Left kidney (tissue), 2 donors: ENCODE data around the gene XRN2. TPM values are rescaled to one million over a fixed set of nuclear protein-coding genes. Genes with fewer than 3 reads are reported as not detected.
A peak's percentile ranks its signal among the peaks of the same experiment; 100 is the strongest.
"Not testable (repeated sequence)": the region's sequence is repeated elsewhere in the genome, so short reads cannot be mapped to it uniquely, and the experiment has no call there.

Experiments
- DNase-seq: peaks from one replicate; pipeline ENCODE4 v3.0.0-alpha.2; 2013
- polyA plus RNA-seq: library from polyadenylated mRNA; unstranded; fragments of 120-200 nt; gene quantifications from one replicate; pipeline ENCODE4 v1.2.1, GENCODE V29; 2013; ENCODE audit not compliant: insufficient read length

Gene XRN2
- polyA plus RNA-seq, 1 donor: 113 TPM

GRCh38 chr20:21423712-21424111, 120.6 kb downstream of the XRN2 start:
- not testable (repeated sequence) for DNase-seq

GRCh38 chr20:21424846-21425245, 121.7 kb downstream of the XRN2 start:
- DNase-seq: no peak

DNA sequence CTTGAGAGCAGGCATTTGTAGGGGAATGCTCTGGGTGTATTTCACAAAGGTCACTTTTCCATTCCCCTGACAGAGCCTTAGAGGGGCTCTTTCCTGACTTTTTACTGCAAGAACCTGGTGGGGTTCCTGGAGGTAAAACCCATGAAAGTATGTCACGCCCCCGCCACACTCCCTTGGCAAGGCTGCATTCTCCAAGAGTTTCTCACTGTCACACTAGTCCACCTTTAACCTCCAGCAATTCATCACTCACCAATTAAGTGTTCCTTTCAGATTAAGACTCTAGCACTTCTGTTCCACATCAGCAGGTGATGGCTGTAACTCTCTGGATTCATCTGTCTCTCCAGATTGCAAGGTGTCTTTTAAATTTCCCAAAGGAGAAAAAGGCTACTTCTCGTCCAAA, 126.9 kb downstream of the XRN2 start:
- peak; percentile 63 for DNase-seq

- no peak for DNase-seq
Observed at GRCh38 chr20:21432911-21433310, 129.8 kb downstream of the XRN2 start.

DNA sequence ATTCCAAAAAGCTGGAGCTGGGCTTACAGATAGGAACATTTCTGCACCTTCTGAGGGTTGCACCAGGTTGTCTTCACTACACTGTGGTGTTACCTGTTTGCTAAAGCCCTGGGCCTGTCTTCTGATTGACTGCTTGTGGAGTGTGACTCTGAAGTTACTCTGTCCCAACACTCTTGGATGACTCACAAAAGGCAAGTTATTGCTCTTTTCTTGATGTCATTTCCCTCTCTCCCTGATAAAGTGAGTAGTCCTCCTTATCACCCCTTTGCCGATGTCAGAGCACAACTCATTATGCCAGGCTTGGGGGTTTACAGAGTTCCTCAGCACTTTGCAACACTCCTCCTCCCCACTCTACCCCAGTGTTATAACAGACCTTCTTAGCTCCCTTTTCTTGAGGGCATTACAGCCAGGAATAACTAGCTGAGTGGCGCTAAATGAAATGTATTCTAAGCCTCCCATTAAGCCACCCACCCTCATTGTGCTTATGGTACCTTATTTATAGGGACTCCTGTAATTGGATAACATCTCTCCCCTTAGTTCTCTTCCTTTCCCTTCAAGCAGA, 130.3 kb downstream of the XRN2 start:
- DNase-seq: no peak

DNA sequence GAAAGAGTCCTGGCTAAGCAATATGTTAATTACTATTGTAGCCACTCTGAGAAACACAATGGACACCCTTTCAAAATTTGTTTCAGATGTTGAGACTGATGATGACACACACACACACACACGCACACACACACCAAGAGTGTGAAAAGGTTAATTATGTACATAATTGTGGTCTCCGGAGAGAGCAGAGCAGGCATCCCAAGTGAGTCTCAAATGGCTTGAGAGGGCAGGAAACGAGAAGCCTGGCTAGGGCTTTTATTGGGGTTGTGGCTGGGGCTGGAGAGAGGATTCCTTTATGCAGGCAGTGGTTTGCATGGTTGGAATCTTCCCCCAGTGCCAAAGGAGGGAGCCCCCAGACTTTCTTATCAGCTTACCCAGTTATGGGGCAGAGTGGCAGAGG, 132.4 kb downstream of the XRN2 start:
- no peak for DNase-seq

DNA sequence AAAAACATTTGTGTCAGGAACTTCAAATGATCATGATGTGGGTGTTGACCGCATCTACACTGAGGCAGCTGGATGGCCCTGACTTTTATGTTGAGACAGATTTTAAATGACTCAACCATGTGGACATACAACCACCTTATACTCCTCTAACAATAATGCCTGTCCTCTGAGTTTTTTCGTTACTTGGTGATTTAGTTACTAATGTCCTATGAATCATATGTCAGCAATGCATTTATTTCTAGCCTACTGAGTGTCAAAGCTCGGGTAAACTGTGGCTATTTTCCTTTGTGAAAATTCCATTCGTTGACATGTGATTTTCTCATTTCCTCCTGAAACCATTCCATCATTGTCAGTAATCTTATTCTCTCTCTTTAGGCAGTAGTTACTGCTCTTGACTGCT, 133.1 kb downstream of the XRN2 start:
- DNase-seq: no peak

DNA sequence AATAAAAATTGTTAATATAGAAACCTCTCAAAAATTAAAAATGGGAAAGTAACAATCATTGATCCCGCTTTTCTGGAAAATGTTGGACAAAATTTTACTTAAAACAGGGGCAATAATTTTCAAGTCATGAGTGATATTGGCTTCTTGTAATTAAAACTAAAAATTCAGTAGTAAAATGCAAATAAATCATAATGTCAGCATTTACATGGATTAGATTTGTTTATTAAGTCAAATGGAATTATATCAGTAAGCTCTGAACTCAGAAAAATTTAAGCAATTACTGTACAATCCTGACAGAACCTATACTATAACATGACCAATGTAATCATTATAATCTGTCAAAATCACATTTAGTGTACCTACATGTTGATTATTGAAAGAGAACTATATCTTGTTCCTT, 134.1 kb downstream of the XRN2 start:
- no peak for DNase-seq

GRCh38 chr20:21437816-21438215, 134.7 kb downstream of the XRN2 start:
- DNase-seq: no peak

Other genes with a start within 250 kb of the XRN2 start
- not detected for gene LINC00237, start 197.0 kb upstream of the XRN2 start, polyA plus RNA-seq
- gene KIZ, start 177.2 kb upstream of the XRN2 start, polyA plus RNA-seq: 46.6 TPM
- not detected for gene NKX2-4, start 94.2 kb downstream of the XRN2 start, polyA plus RNA-seq
- not detected for gene NKX2-2, start 210.7 kb downstream of the XRN2 start, polyA plus RNA-seq